Upper lobe of left lung (tissue), 6 donors: Measurements from ENCODE around the gene INO80E. TPM values are rescaled to one million over a fixed set of nuclear protein-coding genes. Genes with fewer than 3 reads are reported as not detected.
"Not testable (repeated sequence)": the region's sequence is repeated elsewhere in the genome, so short reads cannot be mapped to it uniquely, and the experiment has no call there.

ENCODE experiments used
- ATAC-seq, 2 donors: fragments of 200-7000 bp; cut with Tn5 transposase; one replicate each; pipeline ENCODE4 v1.9.1; 2022; ENCODE audit warnings: mild to moderate bottlenecking in 2 of 2, moderate library complexity in 2 of 2; ENCODE audit not compliant: low FRiP score in 2 of 2
- DNase-seq, 2 donors: peaks; one replicate each; pipeline ENCODE4 v3.0.0-alpha.2; 2019 to 2020
- H3K27ac ChIP-seq, 4 donors: fragments of 200-600 bp; sonication (generic); one replicate each; pipeline ENCODE4 v1.5.1; 2016 to 2019
- H3K27me3 ChIP-seq, 4 donors: fragments of 200-600 bp; sonication (generic); one replicate each; pipeline ENCODE4 v1.5.1; 2017 to 2019
- H3K36me3 ChIP-seq, 4 donors: fragments of 200-600 bp; sonication (generic); one replicate each; pipeline ENCODE4 v1.5.1; 2016 to 2019
- H3K4me1 ChIP-seq, 4 donors: fragments of 200-600 bp; sonication (generic); one replicate each; pipeline ENCODE4 v1.5.1; 2018 to 2019
- H3K4me3 ChIP-seq, 4 donors: fragments of 200-600 bp; sonication (generic); one replicate each; pipeline ENCODE4 v1.5.1; 2017 to 2019; ENCODE audit warnings: mild to moderate bottlenecking in 2 of 4, moderate library complexity in 1 of 4
- H3K9me3 ChIP-seq, 4 donors: fragments of 200-600 bp; sonication (generic); one replicate each; pipeline ENCODE4 v1.5.1; 2018 to 2019
- EP300 ChIP-seq, 4 donors: sonication (generic); formaldehyde crosslinking; IDR thresholded peaks; one replicate each; pipeline ENCODE4 v1.5.1; 2017; ENCODE audit warnings: antibody characterized with exemption in 4 of 4, control low read depth in 2 of 4
- POLR2A ChIP-seq, 4 donors: fragments of 450-650 bp; IDR thresholded peaks; one replicate each; pipeline ENCODE4 v1.5.1; 2016 to 2017; ENCODE audit warnings: antibody characterized with exemption in 4 of 4, mild to moderate bottlenecking in 2 of 4
- POLR2AphosphoS5 ChIP-seq, 2 donors: sonication (generic); formaldehyde crosslinking; IDR thresholded peaks; one replicate each; pipeline ENCODE4 v1.5.1; 2017; ENCODE audit warnings: antibody characterized with exemption in 2 of 2
- WGBS, 2 donors: methylation state at CpG; one replicate each; pipeline ENCODE4 v1.1.5; 2017 to 2018; 5-methylcytosine and 5-hydroxymethylcytosine counted together
- total RNA-seq, 6 donors: library from RNA; depleted of rRNA in 4 of 6; stranded (reverse); fragments of >200 nt in 4 of 6; gene quantifications; one replicate each; pipeline versions ENCODE4 v1.1.0 to v1.2.1, GENCODE V29; 2016 to 2021
- TF ChIP-seq, protein P1 (sequence below), 6 experiments: fragments of 450-650 bp in 4 of 6; fragments of 200-600 bp in 2 of 6; sonication (generic) in 2 of 6; IDR thresholded peaks; one replicate each; pipeline ENCODE4 v1.5.1; 2016 to 2019; ENCODE audit warnings: antibody characterized with exemption in 6 of 6
- donor health status: DM: no; HTN: no; CAD: no; lungs with moderate emphysema.
- donor health status: DM: no; HTN: yes; CAD: no; lungs with severe emphysema.

INO80E gene
- total RNA-seq, 6 donors from 2014 or later, result 29.5 to 82.8 (median 55.7) TPM

DNA sequence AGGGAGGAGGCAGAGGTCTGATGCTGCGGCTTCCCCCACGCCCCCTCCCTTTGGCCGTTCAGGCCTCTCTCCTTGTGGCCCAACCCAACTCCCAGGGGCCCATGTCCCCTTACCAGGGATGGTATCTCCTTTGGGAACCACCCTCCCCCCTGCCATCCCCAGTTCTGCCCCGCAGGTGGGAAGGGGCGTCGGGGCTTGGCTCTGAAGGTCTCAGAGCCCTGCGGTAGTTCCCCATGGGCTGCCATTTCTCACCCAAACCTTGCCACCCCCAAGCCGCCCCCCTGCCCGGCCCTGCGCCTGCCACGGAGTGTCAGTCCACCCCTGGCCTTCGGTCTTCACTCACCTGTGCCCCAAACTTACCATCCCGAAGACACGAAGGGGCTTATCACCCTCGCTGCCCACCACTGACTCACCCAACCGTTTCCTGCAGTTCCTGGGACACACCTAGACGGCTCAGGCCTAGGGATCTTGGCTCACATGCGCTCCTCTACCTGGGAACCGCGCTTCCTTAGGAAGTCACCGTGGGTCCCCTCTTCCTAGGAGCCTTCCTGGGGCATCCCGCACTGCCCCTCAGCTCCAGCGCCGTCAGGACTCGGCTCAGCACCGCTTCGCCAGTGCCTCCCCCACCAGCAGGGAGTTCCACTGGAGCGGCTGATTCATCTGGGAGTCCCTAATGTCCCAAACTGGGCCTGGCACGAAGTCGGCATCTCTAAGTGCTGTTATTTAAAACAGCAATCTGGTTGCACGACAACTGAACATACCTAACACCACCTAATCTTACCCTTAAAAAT, 15.9 kb downstream of the INO80E start:
- no peak for ATAC-seq
- Histone ChIP-seq H3K4me3 (peak overlapping the region in 2 of 4 donors; percentile 37 to 50), H3K9me3 (no peaks in the 10 kb centered on the region), H3K36me3 (no peaks in the 10 kb centered on the region), H3K4me1 (peaks cover 13 to 21% (median 15%) of the 10 kb centered on the region in 4 donors), H3K27me3 (peaks cover 2 to 29% (median 22%) of the 10 kb centered on the region in 4 donors), H3K27ac (no peak overlapping the region)
- DNase-seq, result no peak
- TF ChIP-seq, protein P1, sequence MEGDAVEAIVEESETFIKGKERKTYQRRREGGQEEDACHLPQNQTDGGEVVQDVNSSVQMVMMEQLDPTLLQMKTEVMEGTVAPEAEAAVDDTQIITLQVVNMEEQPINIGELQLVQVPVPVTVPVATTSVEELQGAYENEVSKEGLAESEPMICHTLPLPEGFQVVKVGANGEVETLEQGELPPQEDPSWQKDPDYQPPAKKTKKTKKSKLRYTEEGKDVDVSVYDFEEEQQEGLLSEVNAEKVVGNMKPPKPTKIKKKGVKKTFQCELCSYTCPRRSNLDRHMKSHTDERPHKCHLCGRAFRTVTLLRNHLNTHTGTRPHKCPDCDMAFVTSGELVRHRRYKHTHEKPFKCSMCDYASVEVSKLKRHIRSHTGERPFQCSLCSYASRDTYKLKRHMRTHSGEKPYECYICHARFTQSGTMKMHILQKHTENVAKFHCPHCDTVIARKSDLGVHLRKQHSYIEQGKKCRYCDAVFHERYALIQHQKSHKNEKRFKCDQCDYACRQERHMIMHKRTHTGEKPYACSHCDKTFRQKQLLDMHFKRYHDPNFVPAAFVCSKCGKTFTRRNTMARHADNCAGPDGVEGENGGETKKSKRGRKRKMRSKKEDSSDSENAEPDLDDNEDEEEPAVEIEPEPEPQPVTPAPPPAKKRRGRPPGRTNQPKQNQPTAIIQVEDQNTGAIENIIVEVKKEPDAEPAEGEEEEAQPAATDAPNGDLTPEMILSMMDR (IDR thresholded peaks at IDR 0.05), result no peak
- TF ChIP-seq EP300 (IDR thresholded peaks at IDR 0.05) (no peak), POLR2A (IDR thresholded peaks at IDR 0.05) (no peak), POLR2AphosphoS5 (IDR thresholded peaks at IDR 0.05) (no peak)
- 17 to 24% methylated on average over 21 to 30 of the region's 31 CpGs for WGBS, 2 donors

DNA sequence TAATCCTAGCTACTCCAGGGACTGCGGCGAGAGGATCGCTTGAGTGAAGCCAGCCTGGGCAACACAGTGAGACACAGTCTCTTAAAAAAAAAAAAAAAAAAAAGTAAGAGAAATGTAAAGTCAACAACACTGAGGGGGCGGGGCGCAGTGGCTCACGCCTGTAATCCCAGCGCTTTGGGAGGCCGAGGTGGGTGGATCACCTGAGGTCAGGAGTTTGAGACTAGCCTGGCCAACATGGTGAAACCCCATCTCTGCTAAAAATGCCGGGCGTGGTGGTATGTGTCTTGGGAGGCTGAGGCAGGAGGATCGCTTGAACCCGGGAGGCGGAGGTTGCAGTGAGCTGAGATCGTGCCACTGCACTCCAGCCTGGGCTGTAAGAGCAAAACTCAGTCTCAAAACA, 16.6 kb downstream of the INO80E start:
- not testable (repeated sequence) for ATAC-seq, H3K4me3 ChIP-seq, H3K9me3 ChIP-seq, DNase-seq, H3K36me3 ChIP-seq, H3K27ac ChIP-seq
- 74 to 79% methylated on average over 14 of the region's 14 CpGs for WGBS, 2 donors
- Histone ChIP-seq H3K4me1 (peaks cover 13 to 21% (median 15%) of the 10 kb centered on the region in 4 donors), H3K27me3 (peaks cover 2 to 29% (median 22%) of the 10 kb centered on the region in 4 donors)

DNA sequence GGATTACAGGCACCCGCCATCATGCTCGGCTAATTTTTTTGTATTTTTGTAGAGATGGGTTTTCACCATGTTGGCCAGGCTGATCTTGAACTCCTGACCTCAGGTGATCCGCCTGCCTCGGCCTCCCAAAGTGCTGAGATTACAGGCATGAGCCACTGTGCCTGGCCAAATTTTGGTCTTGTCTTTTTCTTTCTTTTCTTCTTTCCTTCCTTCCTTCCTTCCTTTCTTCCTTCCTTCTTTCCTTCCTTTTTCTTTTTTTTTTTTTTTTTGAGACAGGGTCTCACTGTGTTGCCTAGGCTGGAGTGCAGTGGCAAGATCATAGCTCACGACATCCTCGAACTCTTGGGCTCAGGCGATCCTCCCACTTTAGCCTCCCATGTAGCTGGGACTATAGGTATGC, 19.4 kb downstream of the INO80E start:
- not testable (repeated sequence) for H3K4me3 ChIP-seq, H3K36me3 ChIP-seq, H3K27ac ChIP-seq, H3K9me3 ChIP-seq, ATAC-seq, DNase-seq
- 82 to 87% methylated on average over 7 of the region's 7 CpGs for WGBS, 2 donors
- H3K4me1 ChIP-seq, result peaks cover 12 to 14% (median 13%) of the 10 kb centered on the region in 4 donors
- H3K27me3 ChIP-seq, result peaks cover 2 to 18% (median 16%) of the 10 kb centered on the region in 4 donors

DNA sequence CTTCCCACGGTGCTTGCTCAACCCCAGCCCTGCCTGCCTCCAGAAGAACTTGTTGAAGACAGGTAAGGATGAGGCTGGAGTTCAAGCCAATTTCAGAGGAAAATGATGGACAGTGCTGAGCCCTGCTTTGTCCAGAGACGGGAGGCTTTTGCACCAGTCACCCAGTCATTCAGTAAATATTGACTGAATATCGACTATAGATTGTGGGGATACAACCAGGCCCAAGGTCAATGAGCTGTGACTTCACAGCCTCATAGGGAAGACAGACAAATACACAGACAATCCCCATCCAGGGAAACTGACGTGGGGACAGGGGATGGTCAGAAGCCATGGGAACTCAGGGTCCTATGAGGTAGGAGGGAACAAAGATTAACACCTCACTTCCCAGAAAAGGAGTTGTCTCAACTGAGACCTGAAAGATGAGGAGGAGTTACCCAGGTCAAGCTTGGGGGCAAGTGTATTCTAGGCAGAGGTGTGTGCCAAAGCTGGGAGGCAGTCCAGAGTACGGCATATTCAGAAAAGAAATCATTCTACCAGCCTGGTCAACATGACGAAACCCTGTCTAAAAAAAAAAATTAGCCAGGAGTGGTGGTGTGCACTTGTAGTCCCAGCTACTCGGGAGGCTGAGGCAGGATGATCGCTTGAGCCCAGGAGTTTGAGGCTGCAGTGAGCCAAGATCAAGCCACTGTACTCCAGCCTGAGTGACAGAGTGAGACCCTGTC, 20.7 kb downstream of the INO80E start:
- WGBS, 2 donors, result 71 to 78% methylated on average over 8 of the region's 8 CpGs

DNA sequence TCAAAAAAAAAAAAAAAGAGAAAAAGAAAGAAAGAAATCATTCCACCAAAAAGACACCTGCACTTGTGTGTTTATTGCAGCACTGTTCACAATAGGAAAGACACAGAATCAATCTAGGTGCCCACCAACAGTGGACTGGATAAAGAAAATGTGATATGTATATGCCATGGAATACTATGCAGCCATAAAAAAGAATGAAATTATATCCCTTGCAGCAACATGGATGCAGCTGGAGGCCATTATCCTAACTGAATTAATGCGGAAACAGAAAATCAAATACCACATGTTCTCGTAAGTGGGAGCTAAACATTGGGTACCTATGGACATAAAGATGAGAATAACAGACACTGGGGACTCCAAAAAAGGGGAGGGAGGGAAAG, 21.2 kb downstream of the INO80E start:
- H3K36me3 ChIP-seq, result no peaks in the 10 kb centered on the region
- peaks cover 0 to under 1% (median 0%) of the 10 kb centered on the region in 4 donors for H3K27me3 ChIP-seq
- TF ChIP-seq EP300 (IDR thresholded peaks at IDR 0.05), result no peak
- no peak for TF ChIP-seq POLR2AphosphoS5 (IDR thresholded peaks at IDR 0.05)
- no peak for TF ChIP-seq POLR2A (IDR thresholded peaks at IDR 0.05)
- TF ChIP-seq, protein P1 (IDR thresholded peaks at IDR 0.05), result no peak
- H3K27ac ChIP-seq, result no peak overlapping the region
- whole genome bisulfite sequencing, 2 donors, result 95 to 97% methylated on average over 2 of the region's 2 CpGs
- H3K4me3 ChIP-seq, result no peak overlapping the region
- peaks cover 10 to 14% (median 12%) of the 10 kb centered on the region in 4 donors for H3K4me1 ChIP-seq
- H3K9me3 ChIP-seq, result no peaks in the 10 kb centered on the region
- no peak for ATAC-seq
- no peak for DNase-seq

More for the DNA sequence above, 20.7 kb downstream of the INO80E start:
- no peak for DNase-seq
- TF ChIP-seq EP300 (IDR thresholded peaks at IDR 0.05) (no peak), POLR2A (IDR thresholded peaks at IDR 0.05) (no peak), POLR2AphosphoS5 (IDR thresholded peaks at IDR 0.05) (no peak)
- TF ChIP-seq, protein P1 (IDR thresholded peaks at IDR 0.05), result no peak
- H3K4me3 ChIP-seq, result no peak overlapping the region
- ATAC-seq, result no peak
- H3K27ac ChIP-seq, result no peak overlapping the region
- peaks cover 10 to 14% (median 10%) of the 10 kb centered on the region in 4 donors for H3K4me1 ChIP-seq
- no peaks in the 10 kb centered on the region for H3K9me3 ChIP-seq
- H3K27me3 ChIP-seq, result peaks cover 0 to 6% (median 3%) of the 10 kb centered on the region in 4 donors
- no peaks in the 10 kb centered on the region for H3K36me3 ChIP-seq

DNA sequence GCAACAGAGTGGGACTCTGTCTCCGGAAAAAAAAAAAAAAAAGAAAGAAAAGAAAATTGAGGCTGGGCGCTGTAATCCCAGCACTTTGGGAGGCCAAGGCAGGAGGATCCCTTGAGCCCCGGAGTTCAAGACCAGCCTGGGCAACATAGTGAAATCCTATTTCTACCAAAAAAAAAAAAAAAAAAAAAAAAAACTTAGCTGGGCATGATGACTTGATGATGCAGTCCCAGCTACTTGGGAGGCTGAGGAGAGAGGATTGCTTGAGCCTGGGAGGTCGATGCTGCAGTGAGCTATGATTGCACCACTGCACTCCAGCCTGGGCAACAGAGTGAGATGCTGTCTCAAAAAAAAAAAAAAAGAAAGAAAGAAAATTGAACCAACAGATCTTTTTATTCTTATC, 21.9 kb downstream of the INO80E start:
- not testable (repeated sequence) for H3K36me3 ChIP-seq, H3K4me3 ChIP-seq, ATAC-seq, H3K27ac ChIP-seq, H3K9me3 ChIP-seq, H3K27me3 ChIP-seq, DNase-seq
- H3K4me1 ChIP-seq, result peaks cover 10 to 14% (median 12%) of the 10 kb centered on the region in 4 donors
- 82 to 87% methylated on average over 4 of the region's 4 CpGs for WGBS, 2 donors
